GM12878 (cell line): Measurements from ENCODE around the gene DPP6. TPM values are rescaled to one million over a fixed set of nuclear protein-coding genes. Genes with fewer than 3 reads are reported as not detected.

ENCODE experiments used
- ATAC-seq: fragments of 200-7000 bp; cut with Tn5 transposase; 3 replicates; pipeline ENCODE4 v1.9.1; 2020; ENCODE audit warnings: mild to moderate bottlenecking, moderate library complexity
- BruUV-seq: library from RNA; stranded (reverse); fragments of 400-500 nt; replicated peaks from 2 replicates; lab custom pipeline; 2021; lab: Mats Ljungman, UMichigan
- CTCF ChIA-PET: fragments of 300-600 bp; sonication (Branson Sonifier 250); formaldehyde crosslinking; extraction: SDS; loops from one replicate; lab custom pipeline; 2021; ENCODE audit warnings: inconsistent platforms; lab: Yijun Ruan, JAX
- POLR2A ChIA-PET: fragments of 350-600 bp; formaldehyde crosslinking; extraction: SDS; loops from one replicate; lab custom pipeline; 2021; ENCODE audit warnings: inconsistent platforms; lab: Charles Lee
- RAD21 ChIA-PET: fragments of 300-600 bp; sonication (Branson Sonifier 250); formaldehyde crosslinking; loops from one replicate; lab custom pipeline; 2023; ENCODE audit warnings: antibody characterized with exemption; ENCODE audit not compliant: unreplicated experiment; lab: Charles Lee
- SMC1A ChIA-PET: fragments of 300-600 bp; sonication (Branson Sonifier 250); formaldehyde crosslinking; loops from one replicate; lab custom pipeline; 2023; ENCODE audit not compliant: unreplicated experiment, uncharacterized antibody; lab: Charles Lee
- DNase-seq: peaks from one replicate; pipeline ENCODE4 v3.0.0-alpha.2; 2011; ENCODE audit warnings: low read depth, low spot score
- FAIRE-seq: peaks from 3 replicates; lab custom pipeline; 2011; peaks lifted over from hg19 to GRCh38; lab: Jason Lieb, UNC
- H2AFZ ChIP-seq: 2 replicates; pipeline ENCODE4 v1.6.0; 2011; ENCODE audit warnings: low read depth, low read length, control low read depth; ENCODE audit not compliant: control insufficient read depth
- H3K27ac ChIP-seq: 2 replicates; pipeline ENCODE4 v1.5.1; 2011; ENCODE audit warnings: control low read depth; ENCODE audit not compliant: control insufficient read depth, insufficient read depth
- H3K27me3 ChIP-seq, 2 experiments: replicated peaks in 1 of 2; 2 replicates each; pipeline versions ENCODE4 v1.6.0 to v1.6.1; 2011; ENCODE audit warnings: low read length in 1 of 2; ENCODE audit not compliant: control insufficient read depth in 2 of 2, insufficient read depth in 2 of 2
- H3K36me3 ChIP-seq, 2 experiments: 2 replicates each; pipeline ENCODE4 v1.5.1; 2011; ENCODE audit warnings: low read length in 1 of 2; ENCODE audit not compliant: control insufficient read depth in 2 of 2, insufficient read depth in 2 of 2
- H3K4me1 ChIP-seq: 2 replicates; pipeline ENCODE4 v1.6.1; 2011; ENCODE audit warnings: mild to moderate bottlenecking, low read length, moderate library complexity, mixed read lengths; ENCODE audit not compliant: control insufficient read depth, insufficient read depth
- H3K4me2 ChIP-seq: 2 replicates; pipeline ENCODE4 v1.6.0; 2011; ENCODE audit warnings: control low read depth; ENCODE audit not compliant: control insufficient read depth, insufficient read depth
- H3K4me3 ChIP-seq: fragments of 200-600 bp; sonication (generic); 2 replicates; pipeline ENCODE4 v1.5.1; 2016
- H3K79me2 ChIP-seq: 2 replicates; pipeline ENCODE4 v1.6.0; 2011; ENCODE audit warnings: low read length; ENCODE audit not compliant: control insufficient read depth, insufficient read depth
- H3K9ac ChIP-seq: 2 replicates; pipeline ENCODE4 v1.8.0; 2011; ENCODE audit warnings: low read length, control low read depth, mixed read lengths; ENCODE audit not compliant: control insufficient read depth, insufficient read depth
- H3K9me3 ChIP-seq: replicated peaks from 3 replicates; pipeline ENCODE4 v1.5.1; 2011; ENCODE audit warnings: mild to moderate bottlenecking, low read length; ENCODE audit not compliant: control insufficient read depth, insufficient read depth
- H4K20me1 ChIP-seq: 2 replicates; pipeline ENCODE4 v1.6.0; 2011; ENCODE audit not compliant: control insufficient read depth, insufficient read depth
- EP300 ChIP-seq, 2 experiments: fragments of 150-350 bp in 1 of 2; IDR thresholded peaks; 2 replicates each; pipeline ENCODE4 v1.6.1; 2011 to 2012; ENCODE audit warnings: low read depth in 2 of 2, low read length in 2 of 2, borderline replicate concordance in 1 of 2, improper control_type of control experiment in 1 of 2, inconsistent platforms in 1 of 2; ENCODE audit not compliant: control insufficient read depth in 1 of 2
- EZH2 ChIP-seq: IDR thresholded peaks from 2 replicates; pipeline ENCODE4 v1.6.1; 2012; ENCODE audit warnings: low read depth, mild to moderate bottlenecking, control low read depth, inconsistent platforms, low read length, borderline replicate concordance; ENCODE audit not compliant: control insufficient read depth
- MEF2B ChIP-seq: fragments of 450-650 bp; IDR thresholded peaks from 2 replicates; pipeline ENCODE4 v1.6.1; 2018; ENCODE audit warnings: mild to moderate bottlenecking, moderate library complexity; ENCODE audit not compliant: partially characterized antibody, poor library complexity, severe bottlenecking
- NBN ChIP-seq: fragments of 450-650 bp; IDR thresholded peaks from 2 replicates; pipeline ENCODE4 v1.6.1; 2016
- POLR2A ChIP-seq: IDR thresholded peaks from 2 replicates; pipeline ENCODE4 v1.6.1; 2011; ENCODE audit warnings: low read depth, mild to moderate bottlenecking, low read length
- POLR2AphosphoS5 ChIP-seq: IDR thresholded peaks from 2 replicates; pipeline ENCODE4 v1.6.1; 2011; ENCODE audit warnings: mild to moderate bottlenecking, low read length, inconsistent platforms
- TAF1 ChIP-seq: IDR thresholded peaks from 2 replicates; pipeline ENCODE4 v1.6.1; 2011; ENCODE audit warnings: mild to moderate bottlenecking, low read depth, low read length, borderline replicate concordance
- WGBS: methylation state at CpG from one replicate; pipeline ENCODE4 v1.1.6; 2016; ENCODE audit warnings: low lambda C conversion rate; ENCODE audit not compliant: insufficient replicate concordance, insufficient coverage; ENCODE audit errors: missing lambda C conversion rate; 5-methylcytosine and 5-hydroxymethylcytosine counted together
- in situ Hi-C: fragments of 300-500 bp; cut with MboI; formaldehyde crosslinking; loops from 9 replicates; pipeline ENCODE4 v1.14.3; 2018; ENCODE audit warnings: mixed read lengths
- intact Hi-C: fragments of 100-400 bp; cut with micrococcal nuclease; formaldehyde crosslinking; loops from one replicate; pipeline ENCODE4 v1.14.2; 2022; ENCODE audit not compliant: unreplicated experiment
- polyA plus RNA-seq, 11 experiments: library from polyadenylated mRNA; depleted of rRNA in 4 of 11; unstranded in 6 of 11; stranded (reverse) in 5 of 11; fragments of >200 nt; fragmentation: Nextera tagmentation in 4 of 11; fragmentation: Illumina TruSeq in 1 of 11; extraction: Ambion mirVana in 4 of 11; extraction: Trizol in 1 of 11; gene quantifications; 1 replicate in 1 of 11; 2 replicates in 10 of 11; pipeline versions ENCODE4 v1.2.1 to v1.2.3, GENCODE V29; 2011 to 2016; ENCODE audit warnings: inconsistent platforms in 2 of 11, missing spikeins in 2 of 11, low read depth in 1 of 11
- total RNA-seq, 4 experiments: library from RNA; depleted of rRNA in 3 of 4; stranded (reverse); fragments of >200 nt in 3 of 4; fragmentation: Illumina TruSeq in 1 of 4; extraction: Trizol in 1 of 4; gene quantifications; 2 replicates each; pipeline versions ENCODE4 v1.2.1 to v1.2.3, GENCODE V29; 2013 to 2021
- TF ChIP-seq, protein P1 (sequence below): IDR thresholded peaks from 2 replicates; pipeline ENCODE4 v1.6.1; 2011; ENCODE audit warnings: borderline replicate concordance, low read depth, mild to moderate bottlenecking, moderate library complexity, mixed read lengths, low read length; ENCODE audit not compliant: insufficient read depth; ENCODE audit errors: extremely low read length
- TF ChIP-seq, protein P2 (sequence below): IDR thresholded peaks from 2 replicates; pipeline ENCODE4 v1.6.1; 2011; ENCODE audit warnings: mild to moderate bottlenecking, low read depth, low read length, moderate library complexity; ENCODE audit not compliant: insufficient replicate concordance
- TF ChIP-seq, protein P3 (sequence below): IDR thresholded peaks from 2 replicates; pipeline ENCODE4 v1.6.1; 2012; ENCODE audit warnings: low read length, inconsistent platforms
- TF ChIP-seq, protein P4 (sequence below): IDR thresholded peaks from 2 replicates; pipeline ENCODE4 v1.6.1; 2012; ENCODE audit warnings: mild to moderate bottlenecking, low read depth, low read length

DPP6 gene
- total and polyA plus RNA-seq, 10 of the 15 experiments (the other 5 are each of a cell fraction or from before 2014, with no cell fraction given): not detected

DNA sequence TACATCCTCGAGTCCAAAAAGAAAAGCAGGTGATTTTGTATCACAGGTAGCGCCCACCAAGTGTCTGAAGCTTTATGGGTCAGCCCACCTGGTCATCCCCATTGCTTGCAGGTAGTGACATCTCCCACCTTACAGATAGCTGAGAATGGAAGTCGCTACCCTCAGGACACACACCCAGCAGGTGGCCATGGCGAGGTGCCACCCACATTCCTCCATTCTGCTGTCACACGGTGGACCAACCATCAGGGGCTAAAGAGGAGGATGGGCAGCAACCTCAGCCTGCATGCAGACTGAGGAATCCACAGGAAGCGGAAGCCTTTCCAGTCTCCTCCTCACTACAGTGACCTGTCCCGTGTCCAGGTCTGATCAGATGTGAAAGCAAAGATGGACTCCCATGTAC is 787.9 kb downstream of the DPP6 start (continued):
- TF ChIP-seq, protein P1, sequence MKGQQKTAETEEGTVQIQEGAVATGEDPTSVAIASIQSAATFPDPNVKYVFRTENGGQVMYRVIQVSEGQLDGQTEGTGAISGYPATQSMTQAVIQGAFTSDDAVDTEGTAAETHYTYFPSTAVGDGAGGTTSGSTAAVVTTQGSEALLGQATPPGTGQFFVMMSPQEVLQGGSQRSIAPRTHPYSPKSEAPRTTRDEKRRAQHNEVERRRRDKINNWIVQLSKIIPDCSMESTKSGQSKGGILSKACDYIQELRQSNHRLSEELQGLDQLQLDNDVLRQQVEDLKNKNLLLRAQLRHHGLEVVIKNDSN: no peak

DNA sequence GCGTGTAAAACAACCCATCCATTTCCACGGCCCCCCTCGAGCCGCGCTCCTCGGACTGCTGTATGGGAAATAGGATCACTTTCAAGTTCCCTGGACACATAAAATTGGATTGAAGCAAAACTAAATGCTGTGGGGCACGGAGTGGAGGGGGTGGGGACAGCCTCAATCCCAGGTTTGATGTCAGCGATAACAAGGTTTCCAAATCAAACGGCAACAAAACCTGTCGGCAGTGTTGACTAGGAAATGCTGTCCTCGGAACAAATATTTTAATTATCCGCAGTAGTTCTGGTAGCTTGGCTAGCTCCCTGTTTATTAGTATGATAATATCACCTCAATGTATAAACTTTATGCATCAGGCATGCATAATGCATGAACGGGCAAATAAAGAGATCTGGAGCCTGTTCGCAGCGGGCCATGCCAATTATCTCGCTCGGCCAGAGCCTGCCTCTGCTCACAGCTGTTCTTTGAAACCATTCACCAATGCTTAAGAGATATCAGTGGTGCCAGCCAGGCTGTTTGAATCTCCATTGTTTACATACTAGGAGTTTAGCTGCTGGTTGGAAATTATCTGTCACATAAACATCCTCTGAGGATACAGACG is 789.6 kb downstream of the DPP6 start:
- POLR2A ChIA-PET: interaction anchor here (1.0 kb wide), 1 partner anchor 18 kb away, joined by 3 read pairs; no protein-coding TSS in a partner anchor
- Histone ChIP-seq H3K27ac (no peak overlapping the region), H3K9ac (no peak overlapping the region), H3K27me3 (no peaks in the 10 kb centered on the region), H4K20me1 (no peaks in the 10 kb centered on the region), H3K36me3 (no peaks in the 10 kb centered on the region), H2AFZ (no peak overlapping the region), H3K4me2 (no peak overlapping the region), H3K79me2 (no peaks in the 10 kb centered on the region), H3K4me3 (no peak overlapping the region), H3K4me1 (peaks cover 4% of the 10 kb centered on the region), H3K9me3 (no peaks in the 10 kb centered on the region; the same call in 2 of the 3 replicates)
- no peak for ATAC-seq
- no peak for FAIRE-seq
- SMC1A ChIA-PET: no interaction called here
- TF ChIP-seq, protein P2, sequence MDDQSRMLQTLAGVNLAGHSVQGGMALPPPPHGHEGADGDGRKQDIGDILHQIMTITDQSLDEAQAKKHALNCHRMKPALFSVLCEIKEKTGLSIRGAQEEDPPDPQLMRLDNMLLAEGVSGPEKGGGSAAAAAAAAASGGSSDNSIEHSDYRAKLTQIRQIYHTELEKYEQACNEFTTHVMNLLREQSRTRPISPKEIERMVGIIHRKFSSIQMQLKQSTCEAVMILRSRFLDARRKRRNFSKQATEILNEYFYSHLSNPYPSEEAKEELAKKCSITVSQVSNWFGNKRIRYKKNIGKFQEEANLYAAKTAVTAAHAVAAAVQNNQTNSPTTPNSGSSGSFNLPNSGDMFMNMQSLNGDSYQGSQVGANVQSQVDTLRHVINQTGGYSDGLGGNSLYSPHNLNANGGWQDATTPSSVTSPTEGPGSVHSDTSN: no peak
- TF ChIP-seq TAF1: no peak
- TF ChIP-seq, protein P3, sequence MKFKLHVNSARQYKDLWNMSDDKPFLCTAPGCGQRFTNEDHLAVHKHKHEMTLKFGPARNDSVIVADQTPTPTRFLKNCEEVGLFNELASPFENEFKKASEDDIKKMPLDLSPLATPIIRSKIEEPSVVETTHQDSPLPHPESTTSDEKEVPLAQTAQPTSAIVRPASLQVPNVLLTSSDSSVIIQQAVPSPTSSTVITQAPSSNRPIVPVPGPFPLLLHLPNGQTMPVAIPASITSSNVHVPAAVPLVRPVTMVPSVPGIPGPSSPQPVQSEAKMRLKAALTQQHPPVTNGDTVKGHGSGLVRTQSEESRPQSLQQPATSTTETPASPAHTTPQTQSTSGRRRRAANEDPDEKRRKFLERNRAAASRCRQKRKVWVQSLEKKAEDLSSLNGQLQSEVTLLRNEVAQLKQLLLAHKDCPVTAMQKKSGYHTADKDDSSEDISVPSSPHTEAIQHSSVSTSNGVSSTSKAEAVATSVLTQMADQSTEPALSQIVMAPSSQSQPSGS: no peak
- no peak for TF ChIP-seq MEF2B
- TF ChIP-seq POLR2A: no peak
- TF ChIP-seq EZH2: no peak
- no peak for TF ChIP-seq POLR2AphosphoS5
- TF ChIP-seq, protein P4, sequence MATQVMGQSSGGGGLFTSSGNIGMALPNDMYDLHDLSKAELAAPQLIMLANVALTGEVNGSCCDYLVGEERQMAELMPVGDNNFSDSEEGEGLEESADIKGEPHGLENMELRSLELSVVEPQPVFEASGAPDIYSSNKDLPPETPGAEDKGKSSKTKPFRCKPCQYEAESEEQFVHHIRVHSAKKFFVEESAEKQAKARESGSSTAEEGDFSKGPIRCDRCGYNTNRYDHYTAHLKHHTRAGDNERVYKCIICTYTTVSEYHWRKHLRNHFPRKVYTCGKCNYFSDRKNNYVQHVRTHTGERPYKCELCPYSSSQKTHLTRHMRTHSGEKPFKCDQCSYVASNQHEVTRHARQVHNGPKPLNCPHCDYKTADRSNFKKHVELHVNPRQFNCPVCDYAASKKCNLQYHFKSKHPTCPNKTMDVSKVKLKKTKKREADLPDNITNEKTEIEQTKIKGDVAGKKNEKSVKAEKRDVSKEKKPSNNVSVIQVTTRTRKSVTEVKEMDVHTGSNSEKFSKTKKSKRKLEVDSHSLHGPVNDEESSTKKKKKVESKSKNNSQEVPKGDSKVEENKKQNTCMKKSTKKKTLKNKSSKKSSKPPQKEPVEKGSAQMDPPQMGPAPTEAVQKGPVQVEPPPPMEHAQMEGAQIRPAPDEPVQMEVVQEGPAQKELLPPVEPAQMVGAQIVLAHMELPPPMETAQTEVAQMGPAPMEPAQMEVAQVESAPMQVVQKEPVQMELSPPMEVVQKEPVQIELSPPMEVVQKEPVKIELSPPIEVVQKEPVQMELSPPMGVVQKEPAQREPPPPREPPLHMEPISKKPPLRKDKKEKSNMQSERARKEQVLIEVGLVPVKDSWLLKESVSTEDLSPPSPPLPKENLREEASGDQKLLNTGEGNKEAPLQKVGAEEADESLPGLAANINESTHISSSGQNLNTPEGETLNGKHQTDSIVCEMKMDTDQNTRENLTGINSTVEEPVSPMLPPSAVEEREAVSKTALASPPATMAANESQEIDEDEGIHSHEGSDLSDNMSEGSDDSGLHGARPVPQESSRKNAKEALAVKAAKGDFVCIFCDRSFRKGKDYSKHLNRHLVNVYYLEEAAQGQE: no peak
- no peak for TF ChIP-seq NBN
- TF ChIP-seq EP300 (IDR thresholded peaks at IDR 0.05; ENCODE audit: borderline replicate concordance in 1 of 2, control insufficient read depth in 1 of 2, low read depth in 2 of 2, low read length in 2 of 2): no peak
- DNase-seq: no peak
- intact Hi-C loops (no loop called here), in situ Hi-C loops (no loop called here)
- CTCF ChIA-PET: no interaction called here
- RAD21 ChIA-PET: no interaction called here
- 57% methylated on average over 18 of the region's 18 CpGs for WGBS
- BruUV-seq: no TSS peak
